ENCODE measurements around the gene NAV2.

The NAV2 gene

GRCh38 chr11:19905280-19905853, 192.7 kb downstream of the NAV2 start:
- TF ChIP-seq CTCF (IDR thresholded peaks at IDR 0.05; ENCODE audit: borderline replicate concordance, extremely low read depth, low read length, poor library complexity, severe bottlenecking) = peak; percentile 62
- TF ChIP-seq EZH2 (IDR thresholded peaks at IDR 0.05; ENCODE audit: borderline replicate concordance, low read depth, low read length, severe bottlenecking) = no peak
- H3K9ac ChIP-seq (ENCODE audit: low read depth, low read length) = no peak overlapping the region
- no peaks in the 10 kb centered on the region for H3K79me2 ChIP-seq (ENCODE audit: insufficient read depth, low read length)
- no peaks in the 10 kb centered on the region for H3K36me3 ChIP-seq (ENCODE audit: insufficient read depth, low read length)
- H3K4me2 ChIP-seq (ENCODE audit: insufficient read depth, low read length) = no peak overlapping the region
- DNase-seq (no peak), ATAC-seq (ENCODE audit: insufficient read depth, low read depth) (no peak)
- no peak overlapping the region for H3K27ac ChIP-seq (ENCODE audit: low read length)
- H3K4me3 ChIP-seq (ENCODE audit: low read depth in 1 of 2, low read length in 2 of 2) = no peak overlapping the region
- H4K20me1 ChIP-seq (ENCODE audit: insufficient read depth, low read length) = peaks cover 3% of the 10 kb centered on the region; the same call in 1 of the 2 replicates
- H3K4me1 ChIP-seq (ENCODE audit: insufficient read depth, low read length) = no peaks in the 10 kb centered on the region
- H3K27me3 ChIP-seq (ENCODE audit: insufficient read depth, low read length, poor library complexity) = no peaks in the 10 kb centered on the region
- no peak overlapping the region for H2AFZ ChIP-seq (ENCODE audit: low read depth, low read length)
- no peaks in the 10 kb centered on the region for H3K9me3 ChIP-seq (ENCODE audit: insufficient read depth, low read length, severe bottlenecking)

GRCh38 chr11:19906126-19906525, 193.5 kb downstream of the NAV2 start:
- H3K4me2 ChIP-seq (ENCODE audit: insufficient read depth, low read length) = no peak overlapping the region
- DNase-seq (no peak), ATAC-seq (ENCODE audit: insufficient read depth, low read depth) (no peak)
- no peak overlapping the region for H3K9ac ChIP-seq (ENCODE audit: low read depth, low read length)
- H3K9me3 ChIP-seq (ENCODE audit: insufficient read depth, low read length, severe bottlenecking) = no peaks in the 10 kb centered on the region
- H3K4me3 ChIP-seq (ENCODE audit: low read depth in 1 of 2, low read length in 2 of 2) = no peak overlapping the region
- no peaks in the 10 kb centered on the region for H3K79me2 ChIP-seq (ENCODE audit: insufficient read depth, low read length)
- no peaks in the 10 kb centered on the region for H3K4me1 ChIP-seq (ENCODE audit: insufficient read depth, low read length)
- peaks cover 3% of the 10 kb centered on the region; the same call in 1 of the 2 replicates for H4K20me1 ChIP-seq (ENCODE audit: insufficient read depth, low read length)
- TF ChIP-seq EZH2 (IDR thresholded peaks at IDR 0.05; ENCODE audit: borderline replicate concordance, low read depth, low read length, severe bottlenecking) (no peak), CTCF (IDR thresholded peaks at IDR 0.05; ENCODE audit: borderline replicate concordance, extremely low read depth, low read length, poor library complexity, severe bottlenecking) (no peak)
- no peak overlapping the region for H3K27ac ChIP-seq (ENCODE audit: low read length)
- H2AFZ ChIP-seq (ENCODE audit: low read depth, low read length) = no peak overlapping the region
- H3K36me3 ChIP-seq (ENCODE audit: insufficient read depth, low read length) = no peaks in the 10 kb centered on the region
- peaks cover 2% of the 10 kb centered on the region for H3K27me3 ChIP-seq (ENCODE audit: insufficient read depth, low read length, poor library complexity)

GRCh38 chr11:19907008-19907579, 194.5 kb downstream of the NAV2 start:
- ATAC-seq (ENCODE audit: insufficient read depth, low read depth) (no peak), DNase-seq (no peak)
- Histone ChIP-seq H3K9me3 (ENCODE audit: insufficient read depth, low read length, severe bottlenecking) (no peaks in the 10 kb centered on the region), H3K9ac (ENCODE audit: low read depth, low read length) (no peak overlapping the region), H3K36me3 (ENCODE audit: insufficient read depth, low read length) (no peaks in the 10 kb centered on the region), H4K20me1 (ENCODE audit: insufficient read depth, low read length) (peaks cover 3% of the 10 kb centered on the region; the same call in 1 of the 2 replicates), H2AFZ (ENCODE audit: low read depth, low read length) (no peak overlapping the region), H3K27me3 (ENCODE audit: insufficient read depth, low read length, poor library complexity) (peaks cover 2% of the 10 kb centered on the region), H3K79me2 (ENCODE audit: insufficient read depth, low read length) (no peaks in the 10 kb centered on the region), H3K4me2 (ENCODE audit: insufficient read depth, low read length) (no peak overlapping the region), H3K4me3 (ENCODE audit: low read depth in 1 of 2, low read length in 2 of 2) (no peak overlapping the region), H3K4me1 (ENCODE audit: insufficient read depth, low read length) (no peaks in the 10 kb centered on the region), H3K27ac (ENCODE audit: low read length) (no peak overlapping the region)
- no peak for TF ChIP-seq EZH2 (IDR thresholded peaks at IDR 0.05; ENCODE audit: borderline replicate concordance, low read depth, low read length, severe bottlenecking)
- TF ChIP-seq CTCF (IDR thresholded peaks at IDR 0.05; ENCODE audit: borderline replicate concordance, extremely low read depth, low read length, poor library complexity, severe bottlenecking) = no peak

Measured in DND-41 (cell line).